H4 (cell line): ENCODE results near the gene LPIN1. TPM values are rescaled to one million over a fixed set of nuclear protein-coding genes. Genes with fewer than 3 reads are reported as not detected.
"Not testable (repeated sequence)": the region's sequence is repeated elsewhere in the genome, so short reads cannot be mapped to it uniquely, and the experiment has no call there.

Experiments used
- DNase-seq: peaks from one replicate; pipeline ENCODE4 v3.0.0-alpha.2; 2015; ENCODE audit warnings: low spot score
- total RNA-seq: library from RNA; depleted of rRNA; stranded (reverse); fragments of >200 nt; shearing (Covaris generic); gene quantifications from 2 replicates; pipeline ENCODE4 v1.2.3, GENCODE V29; 2014

Gene LPIN1
- total RNA-seq, 1 experiment from 2014 or later = 27.9 TPM

GRCh38 chr2:11832531-11832930 is 86.1 kb downstream of the LPIN1 start:
- no peak for DNase-seq

DNA sequence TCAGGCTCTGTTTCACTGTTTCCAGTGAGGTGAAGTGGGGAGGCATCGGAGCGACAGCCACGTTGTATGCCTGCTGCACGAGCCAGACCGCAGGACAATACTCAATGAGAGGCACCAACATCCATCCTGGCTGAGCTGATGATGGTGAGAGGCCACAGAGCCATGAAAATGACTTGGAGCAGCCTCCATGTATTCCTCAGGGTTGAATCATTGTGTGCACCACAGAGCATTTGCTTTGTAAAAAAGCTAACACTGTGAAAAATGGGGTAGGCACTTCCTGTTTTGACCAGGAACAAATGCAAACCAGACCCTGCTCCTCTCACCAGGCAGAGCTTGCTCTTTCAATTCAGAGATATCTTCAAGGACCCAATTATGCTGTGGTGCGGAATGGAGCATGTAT is 87.2 kb downstream of the LPIN1 start:
- DNase-seq = no peak

GRCh38 chr2:11835403-11835802 is 89.0 kb downstream of the LPIN1 start:
- DNase-seq = peak; percentile 12

GRCh38 chr2:11836647-11837219 is 90.3 kb downstream of the LPIN1 start:
- no peak for DNase-seq

GRCh38 chr2:11837875-11838734 is 91.7 kb downstream of the LPIN1 start:
- no peak for DNase-seq

DNA sequence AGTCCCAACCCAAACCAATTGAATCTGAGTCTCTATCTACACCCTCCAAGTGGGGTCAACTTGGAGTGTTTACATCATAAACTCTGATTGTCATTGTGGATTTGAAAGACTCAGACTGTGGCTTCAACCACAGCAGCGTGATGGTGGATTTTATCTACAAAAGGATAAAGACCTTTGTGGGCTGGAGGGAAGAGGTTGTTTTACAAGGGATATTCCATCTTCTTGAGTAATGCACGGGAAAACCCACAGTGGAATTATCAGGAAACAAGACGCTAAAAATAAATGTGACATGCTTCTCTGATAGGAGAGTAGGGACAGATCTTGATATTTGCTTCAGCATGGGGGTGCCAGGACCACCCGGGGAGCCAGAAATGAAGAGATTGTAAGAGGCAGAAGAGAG is 93.5 kb downstream of the LPIN1 start:
- DNase-seq = no peak

GRCh38 chr2:11842336-11842735 is 95.9 kb downstream of the LPIN1 start:
- no peak for DNase-seq

DNA sequence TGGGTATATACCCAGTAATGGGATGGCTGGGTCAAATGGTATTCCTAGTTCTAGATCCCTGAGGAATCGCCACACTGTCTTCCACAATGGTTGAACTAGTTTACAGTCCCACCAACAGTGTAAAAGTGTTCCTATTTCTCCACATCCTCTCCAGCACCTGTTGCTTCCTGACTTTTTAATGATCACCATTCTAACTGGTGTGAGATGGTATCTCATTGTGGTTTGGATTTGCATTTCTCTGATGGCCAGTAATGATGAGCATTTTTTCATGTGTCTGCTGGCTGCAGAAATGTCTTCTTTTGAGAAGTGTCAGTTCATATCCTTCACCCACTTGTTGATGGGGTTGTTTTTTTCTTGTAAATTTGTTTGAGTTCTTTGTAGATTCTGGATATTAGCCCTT is 98.4 kb downstream of the LPIN1 start:
- DNase-seq = not testable (repeated sequence)

- not testable (repeated sequence) for DNase-seq
These were observed 101.5 kb downstream of the LPIN1 start for GRCh38 chr2:11847935-11848334.

GRCh38 chr2:11850082-11850481 is 103.7 kb downstream of the LPIN1 start:
- DNase-seq = no peak

DNA sequence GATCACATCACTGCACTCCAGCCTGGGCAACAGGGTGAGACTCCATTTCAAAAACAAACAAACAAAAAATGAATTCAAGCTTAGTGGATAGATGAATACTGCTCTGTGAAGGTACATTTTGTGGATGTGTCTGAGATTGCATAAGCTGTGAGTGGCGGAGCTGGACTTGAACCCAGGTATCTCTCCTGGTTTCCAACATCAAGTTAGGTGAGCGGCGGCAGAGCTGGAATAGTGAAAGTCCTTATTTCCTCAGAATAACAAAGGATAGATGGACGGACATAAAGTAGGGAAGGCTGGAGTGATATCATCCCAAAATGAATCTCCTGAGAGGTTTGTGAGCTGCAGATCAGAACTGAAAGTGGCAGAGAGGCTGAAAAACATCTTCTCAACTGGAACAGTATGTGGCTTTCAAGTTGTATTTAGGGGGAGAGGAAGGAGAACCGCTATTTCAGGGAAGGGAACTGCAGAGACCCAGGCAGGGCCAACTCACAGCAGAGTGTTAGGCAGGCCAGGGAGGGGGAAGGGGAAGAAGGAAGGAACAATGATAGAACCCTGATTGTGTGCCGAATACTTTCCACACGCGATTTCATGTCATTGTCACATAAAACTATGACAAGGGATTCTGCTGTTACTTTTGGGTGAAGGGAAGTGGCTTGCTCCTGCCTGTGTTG is 106.2 kb downstream of the LPIN1 start:
- DNase-seq = no peak

DNA sequence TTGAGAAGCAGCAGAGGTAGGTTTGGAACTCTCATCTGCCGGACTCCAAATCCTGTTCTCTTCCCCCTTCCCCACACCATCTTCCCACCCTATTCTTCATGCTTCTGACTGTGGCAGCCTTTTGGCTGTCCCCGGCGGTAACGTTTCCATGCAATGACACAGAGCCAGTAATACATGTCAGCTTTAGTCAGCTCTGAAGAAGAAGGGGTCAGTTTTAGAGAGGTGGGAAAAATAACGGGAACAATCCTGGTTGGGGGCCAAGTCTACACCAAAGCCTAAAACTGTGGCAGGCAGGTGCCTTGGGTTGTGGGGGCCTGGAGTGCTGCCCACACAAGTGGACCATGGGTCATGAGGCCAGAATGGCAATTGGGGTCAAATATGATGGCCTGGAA is 106.8 kb downstream of the LPIN1 start:
- DNase-seq = no peak

DNA sequence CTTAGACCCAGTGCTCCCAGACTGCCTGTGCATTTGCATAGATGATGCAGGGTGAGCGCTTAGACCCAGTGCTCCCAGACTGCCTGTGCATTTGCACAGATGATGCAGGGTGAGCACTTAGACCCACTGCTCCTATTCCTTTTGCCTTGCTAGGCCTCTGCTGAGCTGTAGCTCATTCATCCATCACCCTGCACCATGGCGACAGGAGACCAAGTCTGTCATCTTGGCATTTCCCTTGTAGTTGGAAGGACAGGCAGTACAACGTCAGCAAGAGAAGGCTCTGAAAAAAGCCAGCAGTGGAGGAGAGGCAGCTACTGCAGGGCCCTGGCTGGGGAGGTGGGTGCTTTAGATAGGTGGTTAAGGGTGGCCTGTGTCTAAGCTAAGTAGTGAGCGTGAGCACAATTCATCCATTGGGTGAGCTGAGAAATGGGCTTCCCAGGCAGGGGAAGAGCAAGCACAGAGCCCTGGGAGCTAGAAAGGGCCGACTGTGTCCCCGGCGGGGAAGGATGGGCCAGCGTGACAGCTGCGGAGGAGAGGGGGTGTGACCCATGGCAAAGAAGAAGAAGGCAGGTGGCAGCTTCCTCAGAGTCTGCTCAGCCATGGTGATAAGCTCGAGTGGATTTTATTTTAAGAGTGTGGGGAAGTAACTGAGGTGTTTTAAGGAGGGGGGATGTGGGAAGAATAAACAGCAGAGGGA is 108.8 kb downstream of the LPIN1 start:
- DNase-seq = no peak

DNA sequence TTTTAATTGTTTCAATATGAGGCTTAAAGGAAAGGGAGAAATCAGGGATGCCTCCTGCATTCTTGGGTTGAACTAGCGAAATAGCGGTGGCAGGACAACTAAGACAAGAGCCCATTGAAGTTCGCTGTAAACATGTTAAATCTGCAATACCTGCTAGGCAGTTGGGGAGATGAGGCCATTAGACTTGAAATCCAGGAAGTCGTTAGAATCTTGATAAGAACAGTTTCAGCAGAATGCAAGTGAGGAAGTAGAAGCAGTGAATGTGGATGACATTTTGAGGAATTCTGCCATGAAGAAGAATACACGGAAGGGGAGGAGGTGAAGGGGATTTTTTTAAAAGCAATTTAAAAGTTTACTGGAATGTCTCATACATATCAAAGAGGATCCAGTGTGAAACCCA is 109.7 kb downstream of the LPIN1 start:
- DNase-seq = no peak

- DNase-seq = no peak
These were observed 112.5 kb downstream of the LPIN1 start for GRCh38 chr2:11858883-11859282.

GRCh38 chr2:11859975-11860374 is 113.5 kb downstream of the LPIN1 start:
- DNase-seq = not testable (repeated sequence)

- no peak for DNase-seq
These were observed 114.6 kb downstream of the LPIN1 start for GRCh38 chr2:11861044-11861443.

GRCh38 chr2:11862049-11862448 is 115.6 kb downstream of the LPIN1 start:
- no peak for DNase-seq

DNA sequence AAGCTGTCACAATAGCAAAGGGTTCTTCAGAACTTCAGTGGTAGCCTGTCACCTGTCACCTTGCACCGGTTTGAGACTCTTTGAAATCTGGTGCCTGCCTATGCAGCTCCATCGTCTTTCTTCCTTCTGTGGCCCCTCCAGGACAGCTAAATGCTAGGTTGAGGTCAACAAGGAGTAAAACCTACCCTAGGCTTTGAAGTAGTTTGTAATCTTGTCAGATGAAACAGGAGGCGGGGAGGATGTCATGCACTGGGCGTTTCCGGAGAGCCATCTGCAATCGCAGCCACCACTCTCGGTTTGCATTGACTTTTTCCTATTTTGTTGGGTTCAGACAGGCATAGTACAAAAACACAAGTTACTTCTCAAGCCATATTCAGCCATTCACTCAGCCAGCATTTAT is 116.7 kb downstream of the LPIN1 start:
- no peak for DNase-seq

- peak; percentile 92 for DNase-seq
These were observed 117.3 kb downstream of the LPIN1 start for GRCh38 chr2:11863513-11864328.

DNA sequence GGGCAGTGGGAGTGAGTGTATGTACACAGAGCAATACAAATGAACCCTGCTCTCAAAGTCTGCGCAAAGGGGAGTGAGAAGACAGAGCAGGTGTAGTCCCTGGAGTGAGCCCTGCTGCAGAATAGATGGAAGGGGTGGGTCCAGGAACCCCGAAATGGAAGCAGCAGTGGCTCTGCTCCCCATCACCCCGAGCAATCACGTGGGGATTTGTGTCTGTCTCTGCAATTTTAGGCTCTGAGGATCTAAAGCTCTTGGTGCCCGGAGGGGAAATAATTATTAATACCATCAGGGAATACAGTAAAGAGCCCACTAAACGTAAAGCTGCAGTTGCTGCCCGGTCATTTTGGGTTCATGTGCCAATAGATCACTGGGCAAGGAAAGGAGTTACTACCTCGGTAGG is 118.3 kb downstream of the LPIN1 start:
- no peak for DNase-seq
